Measurements from ENCODE around the gene SIAH1. TPM values are rescaled to one million over a fixed set of nuclear protein-coding genes. Genes with fewer than 3 reads are reported as not detected.

SIAH1 gene
- total RNA-seq, 1 experiment from 2014 or later: 33.2 TPM

GRCh38 chr16:48340054-48340453, 45.2 kb downstream of the SIAH1 start:
- Histone ChIP-seq H3K4me2 (ENCODE audit: insufficient read depth, insufficient read length, low read length) (no peak overlapping the region), H3K4me1 (ENCODE audit: insufficient read depth, low read length) (peaks cover 6% of the 10 kb centered on the region; the same call in 1 of the 2 replicates), H3K4ac (ENCODE audit: low read depth, low read length) (no peak overlapping the region), H4K20me1 (ENCODE audit: control insufficient read depth, insufficient read depth, insufficient read length) (no peaks in the 10 kb centered on the region), H2BK5ac (ENCODE audit: insufficient read length, low read length) (no peak overlapping the region), H3K56ac (ENCODE audit: insufficient read length, low read depth, low read length) (no peak overlapping the region), H3K9me3 (ENCODE audit: control insufficient read depth, low read depth, low read length) (no peaks in the 10 kb centered on the region), H3T11ph (ENCODE audit: low read length) (no peak overlapping the region), H2AFZ (ENCODE audit: low read length) (no peak overlapping the region), H3K79me2 (ENCODE audit: insufficient read depth, low read length) (no peaks in the 10 kb centered on the region), H3K23me2 (ENCODE audit: insufficient read length, low read depth, low read length, poor library complexity, severe bottlenecking) (no peaks in the 10 kb centered on the region), H3K18ac (ENCODE audit: insufficient read length, low read depth, low read length) (no peak overlapping the region), H4K8ac (replicated peaks; ENCODE audit: insufficient read length, low read depth, low read length) (no peak overlapping the region), H3K27ac (ENCODE audit: insufficient read length, low read depth, low read length) (no peak overlapping the region), H3K9ac (ENCODE audit: extremely low read depth, insufficient read length, low read length) (no peak overlapping the region), H3K27me3 (ENCODE audit: insufficient read depth, low read length) (no peaks in the 10 kb centered on the region), H2BK20ac (ENCODE audit: low read depth, low read length, poor library complexity, severe bottlenecking) (no peak overlapping the region), H2AK5ac (ENCODE audit: insufficient read length, low read length) (no peak overlapping the region), H3K23ac (ENCODE audit: insufficient read length, low read depth, low read length) (no peak overlapping the region), H4K91ac (ENCODE audit: insufficient read length, low read depth, low read length) (no peak overlapping the region), H3K79me1 (ENCODE audit: insufficient read depth, low read depth, low read length, poor library complexity, severe bottlenecking) (no peaks in the 10 kb centered on the region), H2BK12ac (ENCODE audit: insufficient read length, low read depth, low read length) (no peak overlapping the region), H2BK15ac (ENCODE audit: low read depth, low read length) (no peak overlapping the region), H2BK120ac (ENCODE audit: low read depth, low read length, poor library complexity, severe bottlenecking) (no peak overlapping the region), H4K5ac (ENCODE audit: insufficient read length, low read depth, low read length) (no peak overlapping the region), H3K14ac (ENCODE audit: insufficient read depth, low read length) (no peak overlapping the region)
- TF ChIP-seq CTCF (conservative IDR thresholded peaks at IDR 0.05): no peak
- H3K4me3 Mint-ChIP-seq: no peak overlapping the region
- no CpG with 5 or more reads among the region's 1 CpG for WGBS (ENCODE audit: extremely low coverage, insufficient read length, low lambda C conversion rate)
- H3K27me3 Mint-ChIP-seq (ENCODE audit: low read depth): no peaks in the 10 kb centered on the region
- H3K4me1 Mint-ChIP-seq: peaks cover 10 to 15% of the 10 kb centered on the region in 2 experiments
- H3K9me3 Mint-ChIP-seq: no peaks in the 10 kb centered on the region
- DNase-seq: no peak
- peaks cover 4 to 20% (median 11%) of the 10 kb centered on the region in 3 experiments; a peak in 6 of 7 replicates for H3K36me3 Mint-ChIP-seq (ENCODE audit: insufficient read depth in 1 of 3, low read depth in 3 of 3)
- peak overlapping the region in 2 of 3 experiments; percentile 7 to 71; a peak in 2 of 7 replicates for H3K27ac Mint-ChIP-seq
